HL-60 (cell line): ENCODE results near the gene FGR.

Experiments used
- DNase-seq, 2 experiments: peaks; one replicate each; pipeline ENCODE4 v3.0.0-alpha.2; 2010 to 2020; ENCODE audit warnings: low read depth in 1 of 2, low spot score in 1 of 2
- H3K27ac ChIP-seq: fragments of 250-450 bp; sonication (Bioruptor Pico); replicated peaks from 2 replicates; pipeline ENCODE4 v1.5.1; 2020; ENCODE audit warnings: mild to moderate bottlenecking, moderate library complexity
- H3K27me3 ChIP-seq: fragments of 250-450 bp; sonication (Bioruptor Pico); 2 replicates; pipeline ENCODE4 v1.5.1; 2021; ENCODE audit warnings: mild to moderate bottlenecking, moderate library complexity; ENCODE audit not compliant: insufficient read depth, poor library complexity, severe bottlenecking
- H3K4me3 ChIP-seq: replicated peaks from 2 replicates; pipeline ENCODE4 v1.5.1; 2011; ENCODE audit warnings: mild to moderate bottlenecking, control low read depth, low read length; ENCODE audit not compliant: insufficient read depth
- CTCF ChIP-seq: IDR thresholded peaks from one replicate; pipeline ENCODE4 v1.5.1; 2011; ENCODE audit warnings: low read length, control low read depth, inconsistent platforms; ENCODE audit not compliant: insufficient read depth
- GABPA ChIP-seq: IDR thresholded peaks from 2 replicates; pipeline ENCODE4 v1.6.1; 2012; ENCODE audit warnings: low read depth
- POLR2AphosphoS5 ChIP-seq: IDR thresholded peaks from 2 replicates; pipeline ENCODE4 v1.6.1; 2012; ENCODE audit warnings: low read depth
- REST ChIP-seq: IDR thresholded peaks from 2 replicates; pipeline ENCODE4 v1.6.1; 2012; ENCODE audit warnings: low read depth; ENCODE audit not compliant: insufficient replicate concordance
- SPI1 ChIP-seq: IDR thresholded peaks from 2 replicates; pipeline ENCODE4 v1.6.1; 2012; ENCODE audit warnings: low read depth, mild to moderate bottlenecking, borderline replicate concordance

The FGR gene

GRCh38 chr1:27569506-27570291 is 65.3 kb downstream of the FGR start:
- Histone ChIP-seq H3K4me3 (no peak overlapping the region), H3K27me3 (no peaks in the 10 kb centered on the region), H3K27ac (no peak overlapping the region)
- TF ChIP-seq SPI1: no peak
- no peak for TF ChIP-seq GABPA
- TF ChIP-seq CTCF: no peak
- no peak for TF ChIP-seq REST
- TF ChIP-seq POLR2AphosphoS5: no peak
- DNase-seq: no peak

GRCh38 chr1:27569088-27569460 is 65.9 kb downstream of the FGR start:
- Histone ChIP-seq H3K4me3 (no peak overlapping the region), H3K27me3 (no peaks in the 10 kb centered on the region), H3K27ac (no peak overlapping the region)
- DNase-seq: no peak
- TF ChIP-seq SPI1 (no peak), GABPA (no peak), REST (no peak), POLR2AphosphoS5 (no peak), CTCF (no peak)

GRCh38 chr1:27568300-27569087 is 66.5 kb downstream of the FGR start:
- peak overlapping the region; percentile 31 for H3K4me3 ChIP-seq
- H3K27ac ChIP-seq: no peak overlapping the region
- H3K27me3 ChIP-seq: no peaks in the 10 kb centered on the region
- DNase-seq: peak; percentile 88 to 94
- no peak for TF ChIP-seq GABPA
- TF ChIP-seq SPI1: no peak
- TF ChIP-seq CTCF: no peak
- TF ChIP-seq POLR2AphosphoS5: no peak
- TF ChIP-seq REST: no peak
